Activated CD4-positive, CD25-positive, alpha-beta regulatory T cell treated with anti-CD3 and anti-CD28 coated beads, Interleukin-2, amount 50 U/mL, for 16 hours (primary cell): Measurements from ENCODE around the gene SLC23A3.

Source experiments
- DNase-seq: peaks from one replicate; pipeline ENCODE4 v3.0.0-alpha.2; 2020; ENCODE audit warnings: low read depth, low spot score

The SLC23A3 gene

GRCh38 chr2:219142329-219142728 lies 27.5 kb downstream of the SLC23A3 start:
- DNase-seq, result no peak

- no peak for DNase-seq
These were observed 29.1 kb downstream of the SLC23A3 start for GRCh38 chr2:219140722-219141121.

- no peak for DNase-seq
These were observed 35.9 kb downstream of the SLC23A3 start for GRCh38 chr2:219133976-219134375.

- DNase-seq, result no peak
These were observed 38.1 kb downstream of the SLC23A3 start for GRCh38 chr2:219131744-219132143.

GRCh38 chr2:219131327-219131726 lies 38.5 kb downstream of the SLC23A3 start:
- no peak for DNase-seq

- DNase-seq, result no peak
These were observed 40.2 kb downstream of the SLC23A3 start for GRCh38 chr2:219129589-219129988.

- no peak for DNase-seq
These were observed 41.4 kb downstream of the SLC23A3 start for GRCh38 chr2:219128396-219128795.

- no peak for DNase-seq
These were observed 42.7 kb downstream of the SLC23A3 start for GRCh38 chr2:219127037-219127635.

- DNase-seq, result no peak
These were observed 43.3 kb downstream of the SLC23A3 start for GRCh38 chr2:219126555-219126954.

GRCh38 chr2:219125886-219126270 lies 44.0 kb downstream of the SLC23A3 start:
- no peak for DNase-seq

GRCh38 chr2:219125225-219125885 lies 44.5 kb downstream of the SLC23A3 start:
- no peak for DNase-seq

- DNase-seq, result no peak
These were observed 45.3 kb downstream of the SLC23A3 start for GRCh38 chr2:219124381-219125110.

- no peak for DNase-seq
These were observed 46.3 kb downstream of the SLC23A3 start for GRCh38 chr2:219123356-219124135.

- DNase-seq, result no peak
These were observed 47.4 kb downstream of the SLC23A3 start for GRCh38 chr2:219122202-219122980.

- DNase-seq, result no peak
These were observed 49.7 kb downstream of the SLC23A3 start for GRCh38 chr2:219120082-219120481.

- DNase-seq, result peak; percentile 36
These were observed 50.3 kb downstream of the SLC23A3 start for GRCh38 chr2:219119422-219120043.

- DNase-seq, result no peak
These were observed 51.3 kb downstream of the SLC23A3 start for GRCh38 chr2:219118504-219118903.

GRCh38 chr2:219116776-219117646 lies 52.8 kb downstream of the SLC23A3 start:
- DNase-seq, result no peak

GRCh38 chr2:219112651-219113338 lies 57.0 kb downstream of the SLC23A3 start:
- DNase-seq, result no peak
